Epithelial cell of proximal tubule (primary cell): ENCODE data around the gene SULT4A1. TPM values are rescaled to one million over a fixed set of nuclear protein-coding genes. Genes with fewer than 3 reads are reported as not detected.

Source experiments
- DNase-seq: peaks from one replicate; pipeline ENCODE4 v3.0.0-alpha.2; 2011; ENCODE audit warnings: low read depth
- H3K4me3 ChIP-seq: 2 replicates; pipeline ENCODE4 v1.5.1; 2011; ENCODE audit warnings: low read depth, mild to moderate bottlenecking, low read length
- total RNA-seq: library from RNA; depleted of rRNA; stranded (reverse); fragments of >200 nt; gene quantifications from 2 replicates; pipeline ENCODE4 v1.2.3, GENCODE V29; 2015
- TF ChIP-seq, protein P1 (sequence below): conservative IDR thresholded peaks from 2 replicates; pipeline ENCODE4 v1.5.1; 2012; ENCODE audit warnings: low read depth, mild to moderate bottlenecking, low read length

The SULT4A1 gene
- total RNA-seq, 1 donor from 2014 or later = 2.1 TPM

DNA sequence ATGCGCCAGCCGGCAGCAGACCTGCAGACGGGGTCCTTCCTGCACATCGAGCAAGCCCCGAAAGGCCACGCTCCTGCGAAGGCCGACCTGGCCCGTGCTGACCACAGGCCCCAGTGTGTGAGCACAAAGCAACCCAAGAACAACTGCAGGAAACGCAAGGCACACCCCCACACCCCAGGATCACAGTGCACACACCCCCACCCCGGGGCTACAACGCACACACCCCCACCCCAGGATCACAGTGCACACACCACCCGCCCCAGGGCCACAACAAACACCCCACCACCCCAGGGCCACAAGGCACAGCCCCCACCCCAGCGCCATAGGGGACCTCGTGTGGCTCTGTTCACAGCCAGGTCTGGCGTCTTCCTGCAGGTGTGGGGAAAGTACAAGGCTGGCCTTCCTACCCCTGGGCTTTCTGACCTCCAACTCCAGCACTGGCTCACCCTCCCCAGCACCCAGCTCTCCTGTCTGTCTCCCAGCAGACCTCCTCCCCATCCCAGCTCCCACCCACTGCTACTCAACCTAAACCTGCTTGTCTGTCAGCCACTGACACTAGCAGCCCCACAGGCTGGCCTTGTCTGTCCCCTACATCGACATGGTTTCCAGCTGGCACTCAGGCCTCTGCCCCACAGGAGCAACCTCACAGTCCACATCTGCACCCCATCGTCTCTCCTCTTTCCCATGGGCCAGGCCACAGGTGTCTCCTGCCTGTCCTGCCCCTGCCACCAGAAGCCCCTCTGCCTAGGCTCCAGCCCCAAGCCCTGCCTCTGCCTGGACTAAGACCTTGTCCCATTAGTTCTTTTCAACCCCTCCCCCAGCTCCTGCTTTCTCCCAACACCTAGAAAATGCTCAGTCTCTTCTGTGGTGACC lies 29.7 kb downstream of the SULT4A1 start:
- TF ChIP-seq, protein P1, sequence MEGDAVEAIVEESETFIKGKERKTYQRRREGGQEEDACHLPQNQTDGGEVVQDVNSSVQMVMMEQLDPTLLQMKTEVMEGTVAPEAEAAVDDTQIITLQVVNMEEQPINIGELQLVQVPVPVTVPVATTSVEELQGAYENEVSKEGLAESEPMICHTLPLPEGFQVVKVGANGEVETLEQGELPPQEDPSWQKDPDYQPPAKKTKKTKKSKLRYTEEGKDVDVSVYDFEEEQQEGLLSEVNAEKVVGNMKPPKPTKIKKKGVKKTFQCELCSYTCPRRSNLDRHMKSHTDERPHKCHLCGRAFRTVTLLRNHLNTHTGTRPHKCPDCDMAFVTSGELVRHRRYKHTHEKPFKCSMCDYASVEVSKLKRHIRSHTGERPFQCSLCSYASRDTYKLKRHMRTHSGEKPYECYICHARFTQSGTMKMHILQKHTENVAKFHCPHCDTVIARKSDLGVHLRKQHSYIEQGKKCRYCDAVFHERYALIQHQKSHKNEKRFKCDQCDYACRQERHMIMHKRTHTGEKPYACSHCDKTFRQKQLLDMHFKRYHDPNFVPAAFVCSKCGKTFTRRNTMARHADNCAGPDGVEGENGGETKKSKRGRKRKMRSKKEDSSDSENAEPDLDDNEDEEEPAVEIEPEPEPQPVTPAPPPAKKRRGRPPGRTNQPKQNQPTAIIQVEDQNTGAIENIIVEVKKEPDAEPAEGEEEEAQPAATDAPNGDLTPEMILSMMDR = no peak
- DNase-seq = no peak
- no peak overlapping the region for H3K4me3 ChIP-seq

DNA sequence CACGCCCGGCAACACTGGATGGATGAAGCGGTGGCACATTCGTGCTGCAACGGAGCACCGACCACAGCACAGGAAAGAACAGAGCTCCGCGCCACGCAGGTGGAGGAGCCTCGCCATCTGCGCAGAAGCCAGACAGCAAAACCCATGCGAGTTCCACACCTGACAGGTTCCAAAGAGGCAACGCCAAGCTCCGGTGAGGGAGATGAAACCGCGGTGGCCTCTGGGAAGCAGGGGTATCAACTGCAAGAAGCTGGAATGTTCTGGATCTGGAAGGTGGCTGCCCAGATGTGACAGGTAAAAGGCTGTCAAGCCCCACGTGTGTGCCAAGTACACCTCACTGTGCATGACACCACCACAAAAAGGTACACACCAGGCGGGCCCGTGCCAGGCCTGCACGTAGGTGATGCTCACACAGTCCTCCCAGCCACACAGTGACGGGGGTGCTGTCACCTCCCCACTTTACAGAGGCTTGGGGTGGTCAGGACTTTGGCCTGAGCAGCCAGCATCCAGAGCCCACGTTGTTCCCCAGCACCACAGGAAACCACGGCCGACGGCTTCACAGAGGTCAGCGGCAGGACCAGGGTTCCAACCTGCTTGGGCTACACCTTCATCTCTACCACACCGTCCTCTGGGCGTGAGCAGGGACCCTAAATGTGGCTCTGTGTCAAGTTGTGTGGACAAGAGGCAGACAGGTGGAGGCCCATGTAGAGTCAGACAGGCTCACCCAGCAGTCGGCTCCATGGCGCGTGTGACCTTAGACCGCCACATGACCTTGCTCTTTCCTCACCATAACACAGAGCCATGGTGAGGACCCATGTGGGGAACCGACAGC lies 30.5 kb downstream of the SULT4A1 start:
- TF ChIP-seq, protein P1 = no peak
- H3K4me3 ChIP-seq = no peak overlapping the region
- no peak for DNase-seq

DNA sequence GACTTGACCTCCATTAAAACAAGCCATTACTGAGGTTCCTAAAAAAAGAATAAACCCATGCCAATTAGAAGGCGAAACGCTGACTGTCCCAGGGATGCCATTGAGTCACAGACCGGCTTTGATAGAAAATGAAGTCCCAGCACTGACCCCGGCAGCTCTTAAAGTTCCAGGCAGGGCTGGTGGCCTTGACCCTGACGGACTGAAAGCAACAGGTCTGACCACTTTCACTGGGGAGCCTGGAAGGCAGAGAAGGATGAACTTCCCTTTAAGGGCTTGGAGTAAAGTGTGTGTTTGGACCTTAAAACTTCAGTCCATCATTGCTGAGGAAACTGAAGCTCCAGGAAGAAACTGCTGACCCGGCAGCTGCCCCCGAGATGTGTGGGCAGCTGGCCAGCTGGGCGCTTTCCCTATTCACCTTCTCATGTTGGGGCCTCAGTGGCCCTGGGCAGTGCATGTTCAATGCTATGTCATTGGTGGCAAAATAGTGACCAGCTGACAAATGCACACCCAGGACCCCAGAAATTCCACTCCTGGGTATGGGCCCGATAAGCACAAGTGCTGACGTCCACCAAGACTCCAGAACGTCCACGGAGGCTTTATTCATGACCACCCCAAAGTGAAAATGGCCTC lies 31.3 kb downstream of the SULT4A1 start:
- DNase-seq = no peak
- TF ChIP-seq, protein P1 = no peak
- no peak overlapping the region for H3K4me3 ChIP-seq

DNA sequence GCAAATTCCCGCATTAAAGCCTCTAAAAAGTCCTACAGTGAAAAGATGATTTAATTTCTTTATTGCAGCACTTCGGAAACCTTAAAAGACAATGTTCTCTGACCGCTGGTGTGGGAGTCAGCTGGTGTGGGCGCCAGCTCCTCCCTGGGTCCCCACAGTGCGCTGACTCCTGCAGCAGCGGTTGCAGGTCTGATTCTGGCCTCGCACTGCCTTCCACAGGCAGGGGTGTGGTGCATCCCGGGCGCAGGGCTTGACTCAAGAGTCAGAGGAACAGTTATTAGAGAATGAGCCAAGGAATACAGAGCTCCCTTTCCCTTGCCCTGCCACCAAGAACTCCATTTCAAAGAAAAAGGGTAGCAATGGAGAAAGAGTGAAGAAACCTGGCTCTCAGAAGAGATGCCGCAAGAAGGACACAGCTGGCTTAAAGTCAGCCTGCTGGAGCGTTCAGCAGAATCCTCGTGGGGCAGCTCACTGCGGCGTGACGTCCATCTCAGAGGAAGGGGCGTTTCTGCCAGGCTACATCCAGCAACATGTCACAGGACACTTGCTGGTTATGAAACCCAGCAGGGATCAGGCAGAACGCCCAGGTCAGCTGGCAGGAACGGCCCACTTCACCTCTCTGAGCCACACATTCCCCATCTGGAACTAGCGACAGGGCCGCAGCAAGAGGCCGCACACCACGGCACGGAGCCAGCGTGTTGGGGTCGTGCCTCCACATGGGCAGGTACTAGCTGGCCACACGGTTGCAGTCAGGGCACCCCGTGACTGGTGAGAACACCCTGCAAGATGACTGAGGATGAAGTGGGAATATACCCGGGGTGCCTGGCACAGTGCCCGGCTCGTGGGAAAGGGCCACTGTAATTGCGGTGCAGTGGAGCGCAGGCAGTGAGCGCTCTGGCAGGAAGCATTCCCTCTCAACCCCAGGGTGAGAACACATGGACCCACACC lies 32.1 kb downstream of the SULT4A1 start:
- DNase-seq = no peak
- TF ChIP-seq, protein P1 = no peak

DNA sequence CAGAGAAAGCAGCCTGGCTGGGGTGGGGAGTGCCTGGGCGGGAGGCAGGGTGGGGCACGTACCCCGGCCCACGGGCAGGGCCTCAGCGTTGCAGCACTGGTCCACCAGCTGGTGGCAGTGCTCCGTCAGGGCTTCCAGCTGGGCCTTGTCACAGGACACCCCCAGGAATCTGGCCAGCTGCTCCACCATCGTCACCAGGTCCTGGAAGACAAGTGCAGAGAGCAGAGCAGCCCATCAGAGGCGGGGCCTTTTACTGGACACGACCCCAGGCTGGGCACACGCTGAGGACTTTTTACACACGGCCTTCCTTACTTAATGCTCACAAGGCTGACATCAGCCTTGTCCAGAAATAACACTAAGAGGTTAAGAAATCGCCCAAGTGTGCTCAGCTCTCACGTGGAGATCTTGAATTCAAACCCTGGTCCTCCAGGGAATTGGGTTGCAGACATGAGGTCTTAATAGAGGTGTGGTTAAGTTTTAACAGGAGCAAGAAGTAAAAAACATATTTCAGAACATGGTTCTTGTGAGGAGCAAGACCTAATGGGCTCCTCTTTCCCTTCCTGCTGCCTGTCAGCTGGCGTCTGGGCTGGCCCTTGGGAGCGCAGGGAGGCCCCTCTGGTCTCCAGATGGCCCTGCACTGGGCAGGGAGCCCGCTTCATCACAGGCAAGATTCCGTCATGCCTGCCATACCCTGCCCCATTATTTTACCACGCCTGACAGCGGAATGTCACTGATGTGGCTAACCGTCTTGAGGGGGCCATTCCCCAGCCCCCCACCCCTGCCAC lies 33.1 kb downstream of the SULT4A1 start:
- DNase-seq = no peak
- TF ChIP-seq, protein P1 = peak; percentile 24
- no peak overlapping the region for H3K4me3 ChIP-seq

More for the DNA sequence above, 32.1 kb downstream of the SULT4A1 start:
- H3K4me3 ChIP-seq = no peak overlapping the region

DNA sequence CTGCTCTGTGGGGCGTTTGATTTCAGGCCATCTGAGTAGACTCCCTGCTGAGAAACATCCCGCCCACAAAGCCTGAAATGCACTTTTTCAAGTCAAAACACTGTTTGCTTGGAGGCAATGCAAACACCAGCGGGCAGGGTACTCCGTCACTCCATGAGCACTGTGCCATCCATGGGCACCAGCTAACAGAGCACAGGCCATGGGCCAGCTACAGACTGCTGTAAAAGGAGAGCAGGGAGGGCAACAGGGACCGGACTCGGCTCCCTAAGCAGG lies 33.7 kb downstream of the SULT4A1 start:
- TF ChIP-seq, protein P1 = no peak
- H3K4me3 ChIP-seq = no peak overlapping the region
- no peak for DNase-seq
